ENCODE measurements around the gene SLC7A8.
"Not testable (repeated sequence)": the region's sequence is repeated elsewhere in the genome, so short reads cannot be mapped to it uniquely, and the experiment has no call there.

SLC7A8 gene

GRCh38 chr14:23183479-23183878 is at the start of gene SLC7A8:
Gene SLC7A8, minus strand, starts transcription at chr14:23183660. Its CDS starts 746 bp downstream, at chr14:23182914.
- Mint-ChIP-seq H3K4me3 (no peak within 1 kb of the TSS), H3K4me1 (peaks cover 20% of the 10 kb centered on the region), H3K27me3 (ENCODE audit: low read depth, poor library complexity) (peaks cover 9% of the 10 kb centered on the region), H3K27ac (no peak within 1 kb of the TSS), H3K9me3 (no peaks in the 10 kb centered on the region), H3K36me3 (ENCODE audit: low read depth) (no peaks in the 10 kb centered on the region)
- peak; percentile 72 for DNase-seq
- no peak for TF ChIP-seq CTCF (IDR thresholded peaks at IDR 0.05)

- DNase-seq; H3K27me3 Mint-ChIP-seq (ENCODE audit: low read depth, poor library complexity); H3K4me1 Mint-ChIP-seq; H3K27ac Mint-ChIP-seq; H3K4me3 Mint-ChIP-seq; H3K36me3 Mint-ChIP-seq (ENCODE audit: low read depth): not testable (repeated sequence)
- peaks cover 29% of the 10 kb centered on the region for H3K9me3 Mint-ChIP-seq
Observed at GRCh38 chr14:23232241-23232808, 48.9 kb upstream of the SLC7A8 start.

GRCh38 chr14:23228812-23229211 is 45.4 kb upstream of the SLC7A8 start:
- H3K27me3 Mint-ChIP-seq (ENCODE audit: low read depth, poor library complexity) = peaks cover 3% of the 10 kb centered on the region
- H3K27ac Mint-ChIP-seq = no peak overlapping the region

GRCh38 chr14:23227566-23227965 is 44.1 kb upstream of the SLC7A8 start:
- H3K27ac Mint-ChIP-seq = no peak overlapping the region
- peaks cover 3% of the 10 kb centered on the region for H3K27me3 Mint-ChIP-seq (ENCODE audit: low read depth, poor library complexity)
- no peaks in the 10 kb centered on the region for H3K4me1 Mint-ChIP-seq
- H3K36me3 Mint-ChIP-seq (ENCODE audit: low read depth) = peaks cover 10% of the 10 kb centered on the region
- DNase-seq = no peak
- no peak for TF ChIP-seq CTCF (IDR thresholded peaks at IDR 0.05)
- no peak overlapping the region for H3K4me3 Mint-ChIP-seq
- H3K9me3 Mint-ChIP-seq = peaks cover 50% of the 10 kb centered on the region

More at GRCh38 chr14:23228812-23229211, 45.4 kb upstream of the SLC7A8 start:
- no peak overlapping the region for H3K4me3 Mint-ChIP-seq
- H3K9me3 Mint-ChIP-seq = peaks cover 45% of the 10 kb centered on the region
- H3K4me1 Mint-ChIP-seq = no peaks in the 10 kb centered on the region
- no peak for DNase-seq
- H3K36me3 Mint-ChIP-seq (ENCODE audit: low read depth) = peaks cover 10% of the 10 kb centered on the region
- no peak for TF ChIP-seq CTCF (IDR thresholded peaks at IDR 0.05)

- peaks cover 10% of the 10 kb centered on the region for H3K36me3 Mint-ChIP-seq (ENCODE audit: low read depth)
- H3K27ac Mint-ChIP-seq = not testable (repeated sequence)
Observed at GRCh38 chr14:23224958-23225357, 41.5 kb upstream of the SLC7A8 start.

GRCh38 chr14:23219075-23219474 is 35.6 kb upstream of the SLC7A8 start:
- H3K36me3 Mint-ChIP-seq (ENCODE audit: low read depth) = peaks cover 11% of the 10 kb centered on the region
- H3K27ac Mint-ChIP-seq = no peak overlapping the region
- no peak overlapping the region for H3K4me3 Mint-ChIP-seq
- no peaks in the 10 kb centered on the region for H3K4me1 Mint-ChIP-seq
- no peak for DNase-seq
- peaks cover 40% of the 10 kb centered on the region for H3K9me3 Mint-ChIP-seq
- H3K27me3 Mint-ChIP-seq (ENCODE audit: low read depth, poor library complexity) = peaks cover 9% of the 10 kb centered on the region
- no peak for TF ChIP-seq CTCF (IDR thresholded peaks at IDR 0.05)

More at GRCh38 chr14:23224958-23225357, 41.5 kb upstream of the SLC7A8 start:
- Mint-ChIP-seq H3K9me3 (peaks cover 44% of the 10 kb centered on the region), H3K27me3 (ENCODE audit: low read depth, poor library complexity) (peaks cover 12% of the 10 kb centered on the region)
- not testable (repeated sequence) for DNase-seq, H3K4me3 Mint-ChIP-seq, H3K4me1 Mint-ChIP-seq
